HUES64 (cell line): ENCODE data around the gene ENHO.
"Not testable (repeated sequence)": the region's sequence is repeated elsewhere in the genome, so short reads cannot be mapped to it uniquely, and the experiment has no call there.

Experiments used
- H3K27ac ChIP-seq: 2 replicates; pipeline ENCODE4 v1.7.0; 2013; ENCODE audit warnings: low read depth, low read length, inconsistent platforms
- H3K27me3 ChIP-seq: 2 replicates; pipeline ENCODE4 v1.6.1; 2013; ENCODE audit warnings: mild to moderate bottlenecking, low read length; ENCODE audit not compliant: insufficient read depth
- H3K36me3 ChIP-seq: 2 replicates; pipeline ENCODE4 v1.6.1; 2013; ENCODE audit warnings: mild to moderate bottlenecking, low read length; ENCODE audit not compliant: insufficient read depth
- H3K4me1 ChIP-seq: 2 replicates; pipeline ENCODE4 v1.6.1; 2013; ENCODE audit warnings: mild to moderate bottlenecking, low read length, moderate library complexity; ENCODE audit not compliant: insufficient read depth
- H3K4me3 ChIP-seq: 2 replicates; pipeline ENCODE4 v1.5.1; 2013; ENCODE audit warnings: mild to moderate bottlenecking, low read length, moderate library complexity
- H3K9ac ChIP-seq: 2 replicates; pipeline ENCODE4 v1.6.1; 2013; ENCODE audit warnings: mild to moderate bottlenecking, low read depth, low read length
- H3K9me3 ChIP-seq: 2 replicates; pipeline ENCODE4 v1.6.1; 2013; ENCODE audit warnings: low read depth, low read length; ENCODE audit not compliant: insufficient read depth
- WGBS: fragments of 150-250, 120-280 bp; methylation state at CpG from one replicate; pipeline ENCODE4 v1.1.7; 2013; ENCODE audit warnings: missing lambda C conversion rate; 5-methylcytosine and 5-hydroxymethylcytosine counted together

Gene ENHO

GRCh38 chr9:34546834-34547827 lies 24.3 kb upstream of the ENHO start:
- WGBS: 71% methylated on average over 16 of the region's 16 CpGs
- no peaks in the 10 kb centered on the region for H3K36me3 ChIP-seq

GRCh38 chr9:34546102-34546833 lies 23.5 kb upstream of the ENHO start:
- Histone ChIP-seq H3K27me3 (no peaks in the 10 kb centered on the region), H3K27ac (no peak overlapping the region), H3K4me3 (no peak overlapping the region), H3K9ac (no peak overlapping the region), H3K36me3 (no peaks in the 10 kb centered on the region), H3K4me1 (no peaks in the 10 kb centered on the region), H3K9me3 (no peaks in the 10 kb centered on the region)
- WGBS: 90% methylated on average over 7 of the region's 7 CpGs

More at GRCh38 chr9:34546834-34547827, 24.3 kb upstream of the ENHO start:
- H3K4me3 ChIP-seq: no peak overlapping the region
- no peaks in the 10 kb centered on the region for H3K4me1 ChIP-seq
- no peak overlapping the region for H3K27ac ChIP-seq
- H3K9ac ChIP-seq: no peak overlapping the region
- H3K9me3 ChIP-seq: no peaks in the 10 kb centered on the region
- no peaks in the 10 kb centered on the region for H3K27me3 ChIP-seq

- H3K9me3 ChIP-seq: no peaks in the 10 kb centered on the region
- H3K4me1 ChIP-seq: no peaks in the 10 kb centered on the region
Measured at GRCh38 chr9:34545497-34545896, 22.7 kb upstream of the ENHO start.

GRCh38 chr9:34544035-34544434 lies 21.2 kb upstream of the ENHO start:
- H3K27me3 ChIP-seq: no peaks in the 10 kb centered on the region
- H3K27ac ChIP-seq: no peak overlapping the region
- no peaks in the 10 kb centered on the region for H3K9me3 ChIP-seq
- H3K4me3 ChIP-seq: no peak overlapping the region
- H3K36me3 ChIP-seq: no peaks in the 10 kb centered on the region
- WGBS: 85% methylated on average over 5 of the region's 5 CpGs
- H3K4me1 ChIP-seq: no peaks in the 10 kb centered on the region
- no peak overlapping the region for H3K9ac ChIP-seq

More at GRCh38 chr9:34545497-34545896, 22.7 kb upstream of the ENHO start:
- H3K27ac ChIP-seq: no peak overlapping the region
- WGBS: 90% methylated on average over 6 of the region's 6 CpGs
- no peak overlapping the region for H3K9ac ChIP-seq
- H3K4me3 ChIP-seq: no peak overlapping the region
- no peaks in the 10 kb centered on the region for H3K27me3 ChIP-seq
- H3K36me3 ChIP-seq: no peaks in the 10 kb centered on the region

- no peak overlapping the region for H3K27ac ChIP-seq
- 83% methylated on average over 7 of the region's 7 CpGs for WGBS
- H3K36me3 ChIP-seq: no peaks in the 10 kb centered on the region
- no peaks in the 10 kb centered on the region for H3K9me3 ChIP-seq
- H3K4me1 ChIP-seq: no peaks in the 10 kb centered on the region
- H3K9ac ChIP-seq: no peak overlapping the region
- H3K4me3 ChIP-seq: no peak overlapping the region
- H3K27me3 ChIP-seq: no peaks in the 10 kb centered on the region
Measured at GRCh38 chr9:34541540-34541939, 18.8 kb upstream of the ENHO start.

GRCh38 chr9:34540827-34541226 lies 18.0 kb upstream of the ENHO start:
- Histone ChIP-seq H3K9me3 (no peaks in the 10 kb centered on the region), H3K27me3 (no peaks in the 10 kb centered on the region), H3K4me3 (no peak overlapping the region), H3K36me3 (no peaks in the 10 kb centered on the region), H3K27ac (no peak overlapping the region), H3K9ac (no peak overlapping the region), H3K4me1 (no peaks in the 10 kb centered on the region)
- 65% methylated on average over 1 of the region's 2 CpGs for WGBS

- H3K9ac ChIP-seq: no peak overlapping the region
Measured at GRCh38 chr9:34536685-34537084, 13.9 kb upstream of the ENHO start.

GRCh38 chr9:34532041-34532440 lies 9.3 kb upstream of the ENHO start:
- not testable (repeated sequence) for H3K27me3 ChIP-seq, H3K9ac ChIP-seq
- 77% methylated on average over 8 of the region's 8 CpGs for WGBS

More at GRCh38 chr9:34536685-34537084, 13.9 kb upstream of the ENHO start:
- H3K4me3 ChIP-seq: no peak overlapping the region
- H3K9me3 ChIP-seq: peaks cover 12% of the 10 kb centered on the region
- H3K36me3 ChIP-seq: no peaks in the 10 kb centered on the region
- H3K27me3 ChIP-seq: no peaks in the 10 kb centered on the region
- no peak overlapping the region for H3K27ac ChIP-seq
- 68% methylated on average over 7 of the region's 7 CpGs for WGBS
- no peaks in the 10 kb centered on the region for H3K4me1 ChIP-seq

GRCh38 chr9:34526026-34526425 lies 3.2 kb upstream of the ENHO start:
- Histone ChIP-seq H3K9ac (no peak overlapping the region), H3K9me3 (no peaks in the 10 kb centered on the region), H3K27ac (no peak overlapping the region), H3K4me1 (peaks cover 4% of the 10 kb centered on the region), H3K36me3 (no peaks in the 10 kb centered on the region), H3K4me3 (no peak overlapping the region), H3K27me3 (peaks cover 37% of the 10 kb centered on the region)
- WGBS: 69% methylated on average over 2 of the region's 2 CpGs

More at GRCh38 chr9:34532041-34532440, 9.3 kb upstream of the ENHO start:
- H3K27ac ChIP-seq, H3K4me1 ChIP-seq, H3K4me3 ChIP-seq, H3K36me3 ChIP-seq: not testable (repeated sequence)
- H3K9me3 ChIP-seq: peaks cover 12% of the 10 kb centered on the region

GRCh38 chr9:34524349-34524748 lies 1.6 kb upstream of the ENHO start:
- no peak overlapping the region for H3K4me3 ChIP-seq
- WGBS: 92% methylated on average over 3 of the region's 3 CpGs

More at GRCh38 chr9:34524349-34524748, 1.6 kb upstream of the ENHO start:
- Histone ChIP-seq H3K4me1 (peaks cover 4% of the 10 kb centered on the region), H3K27ac (no peak overlapping the region), H3K9me3 (no peaks in the 10 kb centered on the region), H3K27me3 (peaks cover 41% of the 10 kb centered on the region), H3K9ac (no peak overlapping the region), H3K36me3 (no peaks in the 10 kb centered on the region)
